ENCODE results near the gene SMARCA1. TPM values are rescaled to one million over a fixed set of nuclear protein-coding genes. Genes with fewer than 3 reads are reported as not detected.

SMARCA1 gene
- total and polyA plus RNA-seq, 2 of the 13 experiments (the other 11 are each of a cell fraction or from before 2014, with no cell fraction given): 97.7 to 145 TPM

GRCh38 chrX:129523079-129523911 is at the start of gene SMARCA1 (continued):
- TF ChIP-seq ZFP91 (CRISPR knock-in tag; IDR thresholded peaks at IDR 0.05; ENCODE audit: borderline replicate concordance) (peak; percentile 34; the same call in 1 of the 2 replicates), ATF7-NPFF (CRISPR knock-in tag; IDR thresholded peaks at IDR 0.05; ENCODE audit: low read depth) (0 out of 2 replicates have a peak, but pooled peaks have one; percentile 35), ZNF615 (CRISPR knock-in tag; IDR thresholded peaks at IDR 0.05; ENCODE audit: borderline replicate concordance) (0 out of 2 replicates have a peak, but pooled peaks have one; percentile 59), CHD2 (IDR thresholded peaks at IDR 0.05; ENCODE audit: low read depth, low read length) (peak; percentile 85), POLR2G (IDR thresholded peaks at IDR 0.05; ENCODE audit: low read depth, low read length) (peak; percentile 88), SNAPC2 (CRISPR knock-in tag; IDR thresholded peaks at IDR 0.05) (no peak), CREM (IDR thresholded peaks at IDR 0.05) (peak; percentile 26; the same call in 1 of the 2 replicates), CREM (CRISPR knock-in tag; IDR thresholded peaks at IDR 0.05) (no peak), SPEN (CRISPR knock-in tag; IDR thresholded peaks at IDR 0.05; ENCODE audit: low read depth) (peak; percentile 42; the same call in 1 of the 2 replicates), FOXK1 (CRISPR knock-in tag; IDR thresholded peaks at IDR 0.05; ENCODE audit: borderline replicate concordance, low read depth) (0 out of 2 replicates have a peak, but pooled peaks have one; percentile 27), KDM3A (CRISPR knock-in tag; IDR thresholded peaks at IDR 0.05; ENCODE audit: low read depth) (0 out of 2 replicates have a peak, but pooled peaks have one; percentile 54), RXRB (CRISPR knock-in tag; IDR thresholded peaks at IDR 0.05; ENCODE audit: borderline replicate concordance) (0 out of 2 replicates have a peak, but pooled peaks have one; percentile 18), ELF4 (CRISPR knock-in tag; IDR thresholded peaks at IDR 0.05; ENCODE audit: borderline replicate concordance) (no peak), ZNF460 (CRISPR knock-in tag; IDR thresholded peaks at IDR 0.05; ENCODE audit: borderline replicate concordance) (0 out of 2 replicates have a peak, but pooled peaks have one; percentile 13), RAD21 (CRISPR knock-in tag; IDR thresholded peaks at IDR 0.05) (peak; percentile 35), POLR2AphosphoS5 (IDR thresholded peaks at IDR 0.05; ENCODE audit: low read depth, low read length) (peak; percentile 85), ZNF670 (CRISPR knock-in tag; IDR thresholded peaks at IDR 0.05; ENCODE audit: borderline replicate concordance) (0 out of 2 replicates have a peak, but pooled peaks have one; percentile 20), ARID4A (CRISPR knock-in tag; IDR thresholded peaks at IDR 0.05; ENCODE audit: borderline replicate concordance) (peak; percentile 74), DMAP1 (CRISPR knock-in tag; IDR thresholded peaks at IDR 0.05) (0 out of 2 replicates have a peak, but pooled peaks have one; percentile 24)
- TF ChIP-seq, protein P1, sequence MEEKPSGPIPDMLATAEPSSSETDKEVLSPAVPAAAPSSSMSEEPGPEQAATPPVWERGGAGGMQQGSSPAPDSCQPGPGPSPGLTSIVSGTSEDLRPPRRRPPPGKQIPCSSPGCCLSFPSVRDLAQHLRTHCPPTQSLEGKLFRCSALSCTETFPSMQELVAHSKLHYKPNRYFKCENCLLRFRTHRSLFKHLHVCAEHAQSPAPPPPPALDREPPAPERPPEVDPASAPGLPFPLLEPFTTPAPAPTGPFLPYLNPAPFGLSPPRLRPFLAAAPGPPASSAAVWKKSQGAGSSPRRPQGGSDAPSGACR (CRISPR knock-in tag; IDR thresholded peaks at IDR 0.05): peak; percentile 60; the same call in 1 of the 2 replicates
- TF ChIP-seq, protein P2, sequence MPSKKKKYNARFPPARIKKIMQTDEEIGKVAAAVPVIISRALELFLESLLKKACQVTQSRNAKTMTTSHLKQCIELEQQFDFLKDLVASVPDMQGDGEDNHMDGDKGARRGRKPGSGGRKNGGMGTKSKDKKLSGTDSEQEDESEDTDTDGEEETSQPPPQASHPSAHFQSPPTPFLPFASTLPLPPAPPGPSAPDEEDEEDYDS (CRISPR knock-in tag; IDR thresholded peaks at IDR 0.05): 0 out of 2 replicates have a peak, but pooled peaks have one; percentile 16
